Liver (tissue), 3 donors: ENCODE measurements around the gene DHRS9.
"Not testable (repeated sequence)": the region's sequence is repeated elsewhere in the genome, so short reads cannot be mapped to it uniquely, and the experiment has no call there.

Experiments used
- ATF3 ChIP-seq: IDR thresholded peaks from 2 replicates; pipeline ENCODE4 v1.6.1; 2016; ENCODE audit warnings: antibody characterized with exemption
- CTCF ChIP-seq: fragments of 150-350 bp; IDR thresholded peaks from 2 replicates; pipeline ENCODE4 v1.5.1; 2017; ENCODE audit warnings: improper control_type of control experiment, low read depth, low read length; ENCODE audit not compliant: missing input control
- EGR1 ChIP-seq, 2 donors: IDR thresholded peaks; 2 replicates each; pipeline ENCODE4 v1.6.1; 2016 to 2018; ENCODE audit warnings: antibody characterized with exemption in 2 of 2, low read depth in 2 of 2
- FOXA1 ChIP-seq: IDR thresholded peaks from 2 replicates; pipeline ENCODE4 v1.6.1; 2016; ENCODE audit warnings: antibody characterized with exemption
- GABPA ChIP-seq, 2 donors: IDR thresholded peaks in 1 of 2; conservative IDR thresholded peaks in 1 of 2; 2 replicates each; pipeline ENCODE4 v1.6.1; 2016; ENCODE audit warnings: antibody characterized with exemption in 2 of 2, mild to moderate bottlenecking in 1 of 2, moderate library complexity in 1 of 2
- JUND ChIP-seq, 2 donors: IDR thresholded peaks; 2 replicates each; pipeline ENCODE4 v1.6.1; 2016; ENCODE audit warnings: antibody characterized with exemption in 2 of 2
- MAX ChIP-seq: IDR thresholded peaks from 2 replicates; pipeline ENCODE4 v1.6.1; 2016; ENCODE audit warnings: antibody characterized with exemption
- NR2F2 ChIP-seq: IDR thresholded peaks from 2 replicates; pipeline ENCODE4 v1.6.1; 2016; ENCODE audit warnings: antibody characterized with exemption
- RAD21 ChIP-seq, 2 donors: IDR thresholded peaks; 2 replicates each; pipeline ENCODE4 v1.6.1; 2016; ENCODE audit warnings: antibody characterized with exemption in 2 of 2, mild to moderate bottlenecking in 2 of 2
- REST ChIP-seq: IDR thresholded peaks from 2 replicates; pipeline ENCODE4 v1.6.1; 2016; ENCODE audit warnings: antibody characterized with exemption, mild to moderate bottlenecking
- TAF1 ChIP-seq: conservative IDR thresholded peaks from 2 replicates; pipeline ENCODE4 v1.6.1; 2016; ENCODE audit warnings: antibody characterized with exemption, mild to moderate bottlenecking
- YY1 ChIP-seq: IDR thresholded peaks from 2 replicates; pipeline ENCODE4 v1.6.1; 2016; ENCODE audit warnings: antibody characterized with exemption, mild to moderate bottlenecking
- ZBTB33 ChIP-seq: IDR thresholded peaks from 2 replicates; pipeline ENCODE4 v1.6.1; 2016; ENCODE audit warnings: antibody characterized with exemption
- donor health status: healthy.
- donor health status: healthy.

GRCh38 chr2:169054575-169054974 is 14.8 kb upstream of the DHRS9 start:
- not testable (repeated sequence) for TF ChIP-seq CTCF; TAF1; MAX; RAD21 (IDR thresholded peaks at IDR 0.05); JUND (IDR thresholded peaks at IDR 0.05); YY1; NR2F2; ZBTB33; GABPA (IDR thresholded peaks at IDR 0.05 in 1 of 2, conservative IDR thresholded peaks at IDR 0.05 in 1 of 2); REST; EGR1 (IDR thresholded peaks at IDR 0.05; ENCODE audit: low read depth in 2 of 2); FOXA1; ATF3
